Measurements from ENCODE around the gene MN1.

DNA sequence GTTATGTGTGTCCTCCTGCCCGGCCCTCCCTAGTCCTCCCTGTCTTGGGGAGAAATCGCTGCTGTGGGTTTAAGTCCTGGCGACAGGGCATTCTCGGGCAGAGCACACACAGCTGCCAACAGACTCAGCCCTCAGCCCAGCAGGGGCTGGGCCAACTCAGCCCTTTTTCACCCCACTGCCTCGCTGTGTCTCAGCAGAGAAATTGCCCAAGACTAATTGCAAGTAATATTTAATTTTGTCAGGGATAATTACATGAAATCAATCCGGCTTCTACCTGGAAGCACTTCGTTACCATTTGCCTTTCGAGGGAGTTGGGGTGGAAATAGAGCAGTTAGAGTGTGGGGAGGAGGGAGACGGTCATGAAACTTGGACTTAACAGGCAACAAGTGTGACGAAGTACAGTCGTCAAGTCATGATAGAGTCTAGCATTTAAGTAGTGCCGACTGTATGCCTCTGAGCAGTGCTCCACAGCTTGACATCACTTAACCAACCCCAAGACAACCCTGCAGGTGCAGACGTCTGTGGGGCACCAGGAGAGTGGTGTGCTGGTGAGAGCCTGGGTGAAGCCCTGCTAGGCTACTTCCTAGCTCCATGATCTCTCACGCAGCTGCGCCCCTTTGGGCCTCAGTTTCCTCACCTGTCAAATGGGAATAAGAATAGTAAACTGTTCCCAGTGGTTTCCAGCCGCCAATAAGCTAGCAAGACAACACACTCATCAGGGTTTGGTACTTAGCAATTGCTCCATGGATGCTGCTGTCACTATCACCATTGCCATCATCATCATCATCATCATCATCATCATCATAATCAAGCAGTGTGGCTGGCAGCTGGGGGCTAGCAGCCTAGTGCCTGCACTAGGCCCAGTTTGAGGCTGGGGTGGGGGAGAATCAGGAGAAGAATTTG, 29.2 kb downstream of the MN1 start:
- TF ChIP-seq, protein P1, sequence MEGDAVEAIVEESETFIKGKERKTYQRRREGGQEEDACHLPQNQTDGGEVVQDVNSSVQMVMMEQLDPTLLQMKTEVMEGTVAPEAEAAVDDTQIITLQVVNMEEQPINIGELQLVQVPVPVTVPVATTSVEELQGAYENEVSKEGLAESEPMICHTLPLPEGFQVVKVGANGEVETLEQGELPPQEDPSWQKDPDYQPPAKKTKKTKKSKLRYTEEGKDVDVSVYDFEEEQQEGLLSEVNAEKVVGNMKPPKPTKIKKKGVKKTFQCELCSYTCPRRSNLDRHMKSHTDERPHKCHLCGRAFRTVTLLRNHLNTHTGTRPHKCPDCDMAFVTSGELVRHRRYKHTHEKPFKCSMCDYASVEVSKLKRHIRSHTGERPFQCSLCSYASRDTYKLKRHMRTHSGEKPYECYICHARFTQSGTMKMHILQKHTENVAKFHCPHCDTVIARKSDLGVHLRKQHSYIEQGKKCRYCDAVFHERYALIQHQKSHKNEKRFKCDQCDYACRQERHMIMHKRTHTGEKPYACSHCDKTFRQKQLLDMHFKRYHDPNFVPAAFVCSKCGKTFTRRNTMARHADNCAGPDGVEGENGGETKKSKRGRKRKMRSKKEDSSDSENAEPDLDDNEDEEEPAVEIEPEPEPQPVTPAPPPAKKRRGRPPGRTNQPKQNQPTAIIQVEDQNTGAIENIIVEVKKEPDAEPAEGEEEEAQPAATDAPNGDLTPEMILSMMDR (IDR thresholded peaks at IDR 0.05; ENCODE audit: low read depth, low read length): no peak
- TF ChIP-seq POLR2A (IDR thresholded peaks at IDR 0.05; ENCODE audit: extremely low read depth, insufficient read length): no peak
- TF ChIP-seq, protein P2, sequence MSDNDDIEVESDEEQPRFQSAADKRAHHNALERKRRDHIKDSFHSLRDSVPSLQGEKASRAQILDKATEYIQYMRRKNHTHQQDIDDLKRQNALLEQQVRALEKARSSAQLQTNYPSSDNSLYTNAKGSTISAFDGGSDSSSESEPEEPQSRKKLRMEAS (IDR thresholded peaks at IDR 0.05; ENCODE audit: low read depth, low read length): no peak

Measured in NB4 (cell line).